H9 (cell line): ENCODE data around the gene CHRNA10. TPM values are rescaled to one million over a fixed set of nuclear protein-coding genes. Genes with fewer than 3 reads are reported as not detected.
"Not testable (repeated sequence)": the region's sequence is repeated elsewhere in the genome, so short reads cannot be mapped to it uniquely, and the experiment has no call there.

Experiments used
- DNase-seq: peaks from one replicate; pipeline ENCODE4 v3.0.0-alpha.2; 2017
- H2AFZ ChIP-seq: one replicate; pipeline ENCODE4 v1.6.1; 2013; ENCODE audit warnings: mild to moderate bottlenecking, low read length, control low read depth, moderate library complexity
- H2AK5ac ChIP-seq: 2 replicates; pipeline ENCODE4 v1.6.1; 2013; ENCODE audit warnings: low read length, control low read depth, mixed read lengths; ENCODE audit not compliant: insufficient read length
- H2BK120ac ChIP-seq: one replicate; pipeline ENCODE4 v1.6.1; 2013; ENCODE audit warnings: low read depth, mild to moderate bottlenecking, low read length, control low read depth, inconsistent platforms; ENCODE audit not compliant: poor library complexity, severe bottlenecking
- H2BK12ac ChIP-seq: 2 replicates; pipeline ENCODE4 v1.6.1; 2013; ENCODE audit warnings: low read length, control low read depth, mixed read lengths, low read depth; ENCODE audit not compliant: insufficient read length
- H2BK15ac ChIP-seq: 2 replicates; pipeline ENCODE4 v1.6.1; 2013; ENCODE audit warnings: low read depth, low read length, control low read depth
- H2BK20ac ChIP-seq: one replicate; pipeline ENCODE4 v1.6.1; 2013; ENCODE audit warnings: low read depth, mild to moderate bottlenecking, low read length, control low read depth, inconsistent platforms; ENCODE audit not compliant: poor library complexity, severe bottlenecking
- H2BK5ac ChIP-seq: 2 replicates; pipeline ENCODE4 v1.6.1; 2013; ENCODE audit warnings: low read length, control low read depth, mixed read lengths; ENCODE audit not compliant: insufficient read length
- H3K14ac ChIP-seq: 2 replicates; pipeline ENCODE4 v1.6.1; 2013; ENCODE audit warnings: low read length, control low read depth; ENCODE audit not compliant: insufficient read depth
- H3K18ac ChIP-seq: 2 replicates; pipeline ENCODE4 v1.6.1; 2013; ENCODE audit warnings: low read depth, mild to moderate bottlenecking, mixed read lengths, low read length, control low read depth; ENCODE audit not compliant: insufficient read length
- H3K23ac ChIP-seq: 2 replicates; pipeline ENCODE4 v1.6.1; 2013; ENCODE audit warnings: low read length, control low read depth, mixed read lengths, low read depth; ENCODE audit not compliant: insufficient read length
- H3K23me2 ChIP-seq: 2 replicates; pipeline ENCODE4 v1.6.1; 2013; ENCODE audit warnings: low read depth, mild to moderate bottlenecking, mixed read lengths, low read length, control low read depth; ENCODE audit not compliant: insufficient read length, poor library complexity, severe bottlenecking
- H3K27ac ChIP-seq: 2 replicates; pipeline ENCODE4 v1.5.1; 2013; ENCODE audit warnings: low read length, control low read depth, mixed read lengths, low read depth; ENCODE audit not compliant: insufficient read length
- H3K27me3 ChIP-seq: 2 replicates; pipeline ENCODE4 v1.6.1; 2013; ENCODE audit warnings: low read length, control low read depth, inconsistent platforms; ENCODE audit not compliant: insufficient read depth
- H3K4ac ChIP-seq: 2 replicates; pipeline ENCODE4 v1.6.1; 2013; ENCODE audit warnings: low read depth, mild to moderate bottlenecking, control low read depth, inconsistent platforms, low read length, moderate library complexity
- H3K4me1 ChIP-seq: 2 replicates; pipeline ENCODE4 v1.6.1; 2013; ENCODE audit warnings: low read length, control low read depth, inconsistent platforms; ENCODE audit not compliant: insufficient read depth
- H3K4me2 ChIP-seq: 2 replicates; pipeline ENCODE4 v1.6.1; 2013; ENCODE audit warnings: low read length, control low read depth, mixed read lengths; ENCODE audit not compliant: insufficient read length, insufficient read depth
- H3K56ac ChIP-seq: 2 replicates; pipeline ENCODE4 v1.6.1; 2013; ENCODE audit warnings: low read depth, mild to moderate bottlenecking, mixed read lengths, low read length, control low read depth; ENCODE audit not compliant: insufficient read length
- H3K79me1 ChIP-seq: 2 replicates; pipeline ENCODE4 v1.6.1; 2013; ENCODE audit warnings: low read depth, mild to moderate bottlenecking, moderate library complexity, low read length, control low read depth, inconsistent platforms; ENCODE audit not compliant: insufficient read depth, poor library complexity, severe bottlenecking
- H3K79me2 ChIP-seq: 2 replicates; pipeline ENCODE4 v1.6.1; 2013; ENCODE audit warnings: low read length, control low read depth, inconsistent platforms; ENCODE audit not compliant: insufficient read depth
- H3K9ac ChIP-seq: 2 replicates; pipeline ENCODE4 v1.6.1; 2013; ENCODE audit warnings: low read length, control low read depth, mixed read lengths; ENCODE audit not compliant: insufficient read length; ENCODE audit errors: extremely low read depth
- H3K9me3 ChIP-seq: one replicate; pipeline ENCODE4 v1.6.1; 2013; ENCODE audit warnings: low read depth, low read length, inconsistent platforms; ENCODE audit not compliant: control insufficient read depth
- H3T11ph ChIP-seq: one replicate; pipeline ENCODE4 v1.6.1; 2013; ENCODE audit warnings: mild to moderate bottlenecking, low read length, control low read depth, inconsistent platforms
- H4K20me1 ChIP-seq: one replicate; pipeline ENCODE4 v1.6.1; 2013; ENCODE audit not compliant: control insufficient read depth, insufficient read length, insufficient read depth
- H4K5ac ChIP-seq: 2 replicates; pipeline ENCODE4 v1.6.1; 2013; ENCODE audit warnings: low read depth, mild to moderate bottlenecking, mixed read lengths, low read length, control low read depth; ENCODE audit not compliant: insufficient read length
- H4K8ac ChIP-seq: replicated peaks from 2 replicates; pipeline ENCODE4 v1.6.1; 2013; ENCODE audit warnings: low read length, control low read depth, mixed read lengths, low read depth; ENCODE audit not compliant: insufficient read length
- H4K91ac ChIP-seq: 2 replicates; pipeline ENCODE4 v1.6.1; 2013; ENCODE audit warnings: low read depth, mild to moderate bottlenecking, moderate library complexity, mixed read lengths, low read length, control low read depth; ENCODE audit not compliant: insufficient read length
- H3K27ac Mint-ChIP-seq, 3 experiments: 2 replicates in 2 of 3; 3 replicates in 1 of 3; pipeline ENCODE4 v1.8.0; 2020 to 2021; ENCODE audit warnings: mixed read lengths in 3 of 3, mild to moderate bottlenecking in 1 of 3, moderate library complexity in 1 of 3
- H3K27me3 Mint-ChIP-seq: 2 replicates; pipeline ENCODE4 v1.8.0; 2021; ENCODE audit warnings: low read depth, mild to moderate bottlenecking, moderate library complexity, mixed read lengths
- H3K36me3 Mint-ChIP-seq, 3 experiments: 2 replicates in 2 of 3; 3 replicates in 1 of 3; pipeline ENCODE4 v1.8.0; 2020 to 2021; ENCODE audit warnings: low read depth in 3 of 3, mixed read lengths in 3 of 3; ENCODE audit not compliant: insufficient read depth in 1 of 3
- H3K4me1 Mint-ChIP-seq, 2 experiments: 2 replicates each; pipeline ENCODE4 v1.8.0; 2020; ENCODE audit warnings: mixed read lengths in 2 of 2
- H3K4me3 Mint-ChIP-seq, 2 experiments: 2 replicates in 1 of 2; 3 replicates in 1 of 2; pipeline ENCODE4 v1.8.0; 2020 to 2021; ENCODE audit warnings: mild to moderate bottlenecking in 2 of 2, mixed read lengths in 2 of 2, moderate library complexity in 1 of 2
- H3K9me3 Mint-ChIP-seq, 2 experiments: 2 replicates in 1 of 2; 3 replicates in 1 of 2; pipeline ENCODE4 v1.8.0; 2020; ENCODE audit warnings: mild to moderate bottlenecking in 2 of 2, mixed read lengths in 2 of 2, moderate library complexity in 1 of 2
- CTCF ChIP-seq: fragments of 200-600 bp; sonication (generic); conservative IDR thresholded peaks from 3 replicates; pipeline ENCODE4 v1.8.0; 2021; ENCODE audit warnings: antibody characterized with exemption, mild to moderate bottlenecking
- WGBS: extraction: QIAGEN DNeasy Blood & Tissue Kit; methylation state at CpG from one replicate; pipeline ENCODE4 v1.1.7; 2013; ENCODE audit warnings: missing lambda C conversion rate, low lambda C conversion rate, mixed read lengths; ENCODE audit not compliant: insufficient read length; ENCODE audit errors: extremely low coverage; 5-methylcytosine and 5-hydroxymethylcytosine counted together
- total RNA-seq: library from RNA; stranded (reverse); gene quantifications from 2 replicates; pipeline ENCODE4 v1.2.1, GENCODE V29; 2021

The CHRNA10 gene
- total RNA-seq, 1 experiment from 2014 or later, result 2.4 TPM

GRCh38 chr11:3644817-3645235 lies 26.4 kb downstream of the CHRNA10 start, which contains the start of gene ART1:
Gene ART1, plus strand, starts transcription at chr11:3645128. Its CDS starts 14,086 bp downstream, at chr11:3659214.
- no peak within 1 kb of the TSS for H4K8ac ChIP-seq
- H3K27ac ChIP-seq, result no peak within 1 kb of the TSS
- no peaks in the 10 kb centered on the region for H3K79me1 ChIP-seq
- TF ChIP-seq CTCF, result no peak
- H3K4me2 ChIP-seq, result no peak within 1 kb of the TSS
- no peak within 1 kb of the TSS for H4K91ac ChIP-seq
- Mint-ChIP-seq H3K4me3 (peak within 1 kb of the TSS in 1 of 2 experiments; percentile 10; a peak in 1 of 5 replicates), H3K9me3 (peaks cover 27 to 36% of the 10 kb centered on the region in 2 experiments), H3K36me3 (peaks cover 7 to 27% (median 13%) of the 10 kb centered on the region in 3 experiments), H3K27me3 (peaks cover 44% of the 10 kb centered on the region), H3K4me1 (peaks cover 19 to 20% of the 10 kb centered on the region in 2 experiments), H3K27ac (no peak within 1 kb of the TSS)
- H3K14ac ChIP-seq, result no peak within 1 kb of the TSS
- H3T11ph ChIP-seq, result no peak within 1 kb of the TSS
- H3K4me1 ChIP-seq, result no peaks in the 10 kb centered on the region
- no peak within 1 kb of the TSS for H4K5ac ChIP-seq
- no peak within 1 kb of the TSS for H3K23ac ChIP-seq
- H3K23me2 ChIP-seq, result peaks cover 13% of the 10 kb centered on the region
- no CpG with 5 or more reads among the region's 4 CpGs for WGBS
- H3K9me3 ChIP-seq, result no peaks in the 10 kb centered on the region
- no peak within 1 kb of the TSS for H2BK5ac ChIP-seq
- H3K4ac ChIP-seq, result no peak within 1 kb of the TSS
- no peak within 1 kb of the TSS for H2BK20ac ChIP-seq
- H2BK120ac ChIP-seq, result no peak within 1 kb of the TSS
- H3K79me2 ChIP-seq, result no peaks in the 10 kb centered on the region
- no peak within 1 kb of the TSS for H2BK12ac ChIP-seq
- no peak within 1 kb of the TSS for H2BK15ac ChIP-seq
- no peak within 1 kb of the TSS for H2AFZ ChIP-seq
- no peak for DNase-seq
- no peak within 1 kb of the TSS for H3K9ac ChIP-seq
- no peaks in the 10 kb centered on the region for H3K27me3 ChIP-seq
- H2AK5ac ChIP-seq, result no peak within 1 kb of the TSS
- no peak within 1 kb of the TSS for H3K18ac ChIP-seq
- H4K20me1 ChIP-seq, result no peaks in the 10 kb centered on the region
- no peak within 1 kb of the TSS for H3K56ac ChIP-seq

GRCh38 chr11:3643102-3643546 lies 28.1 kb downstream of the CHRNA10 start:
- H4K8ac ChIP-seq, H4K5ac ChIP-seq, H3T11ph ChIP-seq, H4K91ac ChIP-seq, H3K14ac ChIP-seq, H2BK120ac ChIP-seq, H3K27me3 ChIP-seq, H2AK5ac ChIP-seq, H2BK12ac ChIP-seq, H3K79me2 ChIP-seq, H3K9me3 ChIP-seq, H3K27ac ChIP-seq, H4K20me1 ChIP-seq, H3K56ac ChIP-seq, H3K4me1 ChIP-seq, H2BK15ac ChIP-seq, H2BK20ac ChIP-seq, H3K4ac ChIP-seq, H3K9ac ChIP-seq, H2AFZ ChIP-seq, H2BK5ac ChIP-seq, H3K79me1 ChIP-seq, H3K18ac ChIP-seq, H3K23ac ChIP-seq: not testable (repeated sequence)
- Histone ChIP-seq H3K4me2 (peak overlapping the region; percentile 82), H3K23me2 (peaks cover 13% of the 10 kb centered on the region)
- Mint-ChIP-seq H3K9me3 (peaks cover 16 to 22% of the 10 kb centered on the region in 2 experiments), H3K27ac (peak overlapping the region in 2 of 3 experiments; percentile 96 to 99; a peak in 2 of 7 replicates), H3K4me3 (peak overlapping the region; percentile 73 to 91), H3K4me1 (peaks cover 12 to 13% of the 10 kb centered on the region in 2 experiments), H3K36me3 (peaks cover 8 to 22% (median 11%) of the 10 kb centered on the region in 3 experiments; a peak in 6 of 7 replicates), H3K27me3 (peaks cover 30% of the 10 kb centered on the region)
- peak; percentile 42 for DNase-seq
- no CpG with 5 or more reads among the region's 11 CpGs for WGBS
